ENCODE data around the gene ZNF660.

ZNF660 gene

GRCh38 chr3:44596621-44597020 lies 11.9 kb downstream of the ZNF660 start:
- H3K36me3 ChIP-seq: 0 out of 2 replicates have a peak, but pooled peaks cover 5% of the 10 kb centered on the region
- TF ChIP-seq, protein P1, sequence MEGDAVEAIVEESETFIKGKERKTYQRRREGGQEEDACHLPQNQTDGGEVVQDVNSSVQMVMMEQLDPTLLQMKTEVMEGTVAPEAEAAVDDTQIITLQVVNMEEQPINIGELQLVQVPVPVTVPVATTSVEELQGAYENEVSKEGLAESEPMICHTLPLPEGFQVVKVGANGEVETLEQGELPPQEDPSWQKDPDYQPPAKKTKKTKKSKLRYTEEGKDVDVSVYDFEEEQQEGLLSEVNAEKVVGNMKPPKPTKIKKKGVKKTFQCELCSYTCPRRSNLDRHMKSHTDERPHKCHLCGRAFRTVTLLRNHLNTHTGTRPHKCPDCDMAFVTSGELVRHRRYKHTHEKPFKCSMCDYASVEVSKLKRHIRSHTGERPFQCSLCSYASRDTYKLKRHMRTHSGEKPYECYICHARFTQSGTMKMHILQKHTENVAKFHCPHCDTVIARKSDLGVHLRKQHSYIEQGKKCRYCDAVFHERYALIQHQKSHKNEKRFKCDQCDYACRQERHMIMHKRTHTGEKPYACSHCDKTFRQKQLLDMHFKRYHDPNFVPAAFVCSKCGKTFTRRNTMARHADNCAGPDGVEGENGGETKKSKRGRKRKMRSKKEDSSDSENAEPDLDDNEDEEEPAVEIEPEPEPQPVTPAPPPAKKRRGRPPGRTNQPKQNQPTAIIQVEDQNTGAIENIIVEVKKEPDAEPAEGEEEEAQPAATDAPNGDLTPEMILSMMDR (IDR thresholded peaks at IDR 0.05; ENCODE audit: low read depth, low read length): no peak
- DNase-seq: no peak

GRCh38 chr3:44601749-44602148 lies 17.0 kb downstream of the ZNF660 start:
- H3K36me3 ChIP-seq: no peaks in the 10 kb centered on the region
- H3K9me3 ChIP-seq: no peaks in the 10 kb centered on the region
- TF ChIP-seq, protein P1 (IDR thresholded peaks at IDR 0.05; ENCODE audit: low read depth, low read length): no peak
- DNase-seq: no peak
- H3K4me1 ChIP-seq: no peaks in the 10 kb centered on the region
- no peaks in the 10 kb centered on the region for H3K27me3 ChIP-seq
- H3K4me3 ChIP-seq (ENCODE audit: low read depth, low read length): no peak overlapping the region

More at GRCh38 chr3:44596621-44597020, 11.9 kb downstream of the ZNF660 start:
- H3K4me1 ChIP-seq: no peaks in the 10 kb centered on the region
- H3K9me3 ChIP-seq: no peaks in the 10 kb centered on the region
- no peaks in the 10 kb centered on the region for H3K27me3 ChIP-seq
- H3K4me3 ChIP-seq (ENCODE audit: low read depth, low read length): no peak overlapping the region

DNA sequence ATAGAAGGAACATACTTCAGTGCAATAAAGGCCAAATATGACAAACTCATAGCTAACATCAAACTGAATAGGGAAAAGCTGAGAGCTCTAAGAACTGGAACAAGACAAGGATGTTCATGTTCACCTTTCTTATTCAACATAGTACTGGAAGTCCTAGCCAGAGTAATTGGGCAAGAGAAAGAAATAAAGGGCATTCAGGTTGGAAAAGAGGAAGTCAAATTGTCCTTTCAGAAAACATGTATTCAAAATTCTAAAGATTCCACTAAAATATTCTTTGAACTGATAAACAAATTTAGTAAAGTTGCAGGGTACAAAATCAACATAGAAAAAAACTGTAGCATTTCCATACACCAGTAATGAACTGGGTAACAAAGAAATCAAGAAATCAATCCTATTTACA lies 27.9 kb downstream of the ZNF660 start:
- no peaks in the 10 kb centered on the region for H3K36me3 ChIP-seq
- no peaks in the 10 kb centered on the region for H3K9me3 ChIP-seq
- DNase-seq: no peak
- H3K4me1 ChIP-seq: no peaks in the 10 kb centered on the region
- no peaks in the 10 kb centered on the region for H3K27me3 ChIP-seq
- TF ChIP-seq, protein P1 (IDR thresholded peaks at IDR 0.05; ENCODE audit: low read depth, low read length): no peak
- no peak overlapping the region for H3K4me3 ChIP-seq (ENCODE audit: low read depth, low read length)

DNA sequence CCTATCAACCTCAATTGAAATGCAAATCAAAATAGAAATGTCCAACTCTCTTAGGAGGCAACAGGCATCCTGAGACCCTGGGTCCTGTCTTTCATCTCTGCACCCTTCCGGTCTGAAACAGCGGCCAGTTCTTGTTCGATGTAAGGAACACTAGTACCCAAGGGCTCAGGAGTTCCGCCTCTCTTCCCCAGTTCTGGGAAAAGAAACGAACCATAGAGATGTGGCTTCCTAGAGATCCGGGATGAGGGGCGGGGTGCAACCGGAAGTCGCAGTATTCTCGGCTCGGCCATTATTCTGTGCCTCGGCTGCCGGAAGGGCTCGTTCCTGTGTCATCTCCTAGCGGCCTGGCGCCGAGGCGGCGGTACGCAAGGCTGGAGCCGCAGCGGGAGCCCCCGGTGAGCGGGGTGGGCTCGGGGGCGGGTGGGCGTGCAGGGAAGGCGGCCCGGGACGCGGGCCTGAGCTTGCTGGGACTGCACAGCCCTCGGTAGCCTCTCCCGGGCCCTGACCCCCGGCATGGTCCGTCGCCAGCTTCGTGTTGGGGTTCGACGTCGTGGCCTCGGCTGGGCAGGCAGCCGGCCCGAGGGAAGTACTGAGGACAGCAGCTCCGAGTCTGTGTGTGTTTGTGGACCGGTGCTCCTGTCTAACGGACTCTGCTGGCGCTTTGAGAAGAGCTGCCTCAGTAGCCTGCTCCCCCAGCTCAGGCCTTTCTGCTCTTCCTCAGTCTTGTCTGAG lies 40.2 kb downstream of the ZNF660 start, which contains the start of gene ZNF197:
Gene ZNF197 (plus strand): TSS at position 288 of the 732 bp plus-strand sequence. CDS start 4,119 bp downstream, outside the sequence.
- Histone ChIP-seq H3K4me3 (ENCODE audit: low read depth, low read length) (peak within 1 kb of the TSS; percentile 78), H3K27me3 (no peaks in the 10 kb centered on the region), H3K9me3 (no peaks in the 10 kb centered on the region), H3K4me1 (no peaks in the 10 kb centered on the region), H3K36me3 (no peaks in the 10 kb centered on the region)
- TF ChIP-seq, protein P1 (IDR thresholded peaks at IDR 0.05; ENCODE audit: low read depth, low read length): no peak
- DNase-seq: peak; percentile 82

- no peak for DNase-seq
- TF ChIP-seq, protein P1 (IDR thresholded peaks at IDR 0.05; ENCODE audit: low read depth, low read length): no peak
- peaks cover 4% of the 10 kb centered on the region; the same call in 1 of the 2 replicates for H3K36me3 ChIP-seq
- no peak overlapping the region for H3K4me3 ChIP-seq (ENCODE audit: low read depth, low read length)
- H3K27me3 ChIP-seq: no peaks in the 10 kb centered on the region
- H3K4me1 ChIP-seq: no peaks in the 10 kb centered on the region
- no peaks in the 10 kb centered on the region for H3K9me3 ChIP-seq
These were observed 44.0 kb downstream of the ZNF660 start for GRCh38 chr3:44628716-44629115.

DNA sequence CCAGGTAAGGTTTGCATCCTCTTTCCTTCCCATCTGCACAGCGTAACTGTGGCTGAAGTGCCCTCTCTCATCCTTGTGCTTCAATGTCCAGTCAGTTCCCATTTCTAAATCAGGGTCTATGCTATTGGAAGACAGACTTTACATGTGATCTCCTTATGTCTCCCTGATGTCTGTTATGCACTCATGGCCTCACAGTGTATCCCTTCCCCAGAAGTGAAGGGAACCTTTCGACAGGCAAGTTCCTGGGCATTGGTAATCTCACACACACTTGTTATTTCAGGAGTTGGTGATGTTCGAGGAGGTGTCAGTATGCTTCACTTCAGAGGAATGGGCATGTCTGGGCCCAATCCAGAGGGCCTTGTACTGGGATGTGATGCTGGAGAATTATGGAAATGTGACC lies 47.4 kb downstream of the ZNF660 start:
- no peak for DNase-seq
- Histone ChIP-seq H3K4me1 (no peaks in the 10 kb centered on the region), H3K36me3 (peaks cover 4% of the 10 kb centered on the region; the same call in 1 of the 2 replicates), H3K27me3 (no peaks in the 10 kb centered on the region), H3K9me3 (no peaks in the 10 kb centered on the region), H3K4me3 (ENCODE audit: low read depth, low read length) (no peak overlapping the region)
- TF ChIP-seq, protein P1 (IDR thresholded peaks at IDR 0.05; ENCODE audit: low read depth, low read length): no peak
